Naive thymus-derived CD4-positive, alpha-beta T cell (primary cell): Measurements from ENCODE around the gene TULP1. TPM values are rescaled to one million over a fixed set of nuclear protein-coding genes. Genes with fewer than 3 reads are reported as not detected.

Source experiments
- ATAC-seq: fragments of 150-1000 bp; cut with Tn5 transposase; 2 replicates; pipeline ENCODE4 v1.10.0; 2021; ENCODE audit warnings: mild to moderate bottlenecking, moderate library complexity
- CTCF ChIA-PET: fragments of 350-600 bp; sonication (Branson Sonifier 250); formaldehyde crosslinking; loops from one replicate; lab custom pipeline; 2021; ENCODE audit warnings: antibody characterized with exemption; lab: Charles Lee
- POLR2A ChIA-PET: fragments of 350-600 bp; sonication (Branson Sonifier 250); formaldehyde crosslinking; loops from one replicate; lab custom pipeline; 2021; ENCODE audit warnings: antibody characterized with exemption, inconsistent platforms; lab: Charles Lee
- DNase-seq, 9 donors: peaks; one replicate each; pipeline versions ENCODE4 v3.0.0 to v3.0.0-alpha.2; 2020 to 2022; ENCODE audit warnings: mixed read lengths in 1 of 9
- H3K27ac ChIP-seq: one replicate; pipeline ENCODE4 v1.7.0; 2013; ENCODE audit warnings: mild to moderate bottlenecking, low read depth, low read length, moderate library complexity
- H3K27me3 ChIP-seq, 2 donors: one replicate each; pipeline ENCODE4 v1.7.0; 2013; ENCODE audit warnings: low read length in 2 of 2, mild to moderate bottlenecking in 2 of 2, moderate library complexity in 2 of 2; ENCODE audit not compliant: control insufficient read depth in 2 of 2, insufficient read depth in 2 of 2
- H3K36me3 ChIP-seq, 3 experiments: 1 replicate in 2 of 3; 2 replicates in 1 of 3; pipeline ENCODE4 v1.7.0; 2013; ENCODE audit warnings: low read length in 3 of 3, mild to moderate bottlenecking in 3 of 3, moderate library complexity in 1 of 3; ENCODE audit not compliant: insufficient read depth in 3 of 3, control insufficient read depth in 2 of 3
- H3K4me1 ChIP-seq, 2 donors: one replicate each; pipeline ENCODE4 v1.7.0; 2013; ENCODE audit warnings: low read length in 2 of 2, mild to moderate bottlenecking in 2 of 2, moderate library complexity in 1 of 2; ENCODE audit not compliant: control insufficient read depth in 2 of 2, insufficient read depth in 2 of 2
- H3K4me3 ChIP-seq: 2 replicates; pipeline ENCODE4 v1.7.0; 2013; ENCODE audit warnings: mild to moderate bottlenecking, low read length
- H3K9me3 ChIP-seq, 3 experiments: 1 replicate in 2 of 3; 2 replicates in 1 of 3; pipeline ENCODE4 v1.7.0; 2013; ENCODE audit warnings: low read length in 3 of 3; ENCODE audit not compliant: control insufficient read depth in 2 of 3
- H3K27ac Mint-ChIP-seq, 9 donors: one replicate each; pipeline ENCODE4 v1.8.0; 2020 to 2022; ENCODE audit warnings: mixed read lengths in 9 of 9, mild to moderate bottlenecking in 8 of 9, moderate library complexity in 5 of 9, inconsistent platforms in 2 of 9
- H3K27me3 Mint-ChIP-seq, 5 donors: one replicate each; pipeline ENCODE4 v1.8.0; 2021 to 2022; ENCODE audit warnings: mixed read lengths in 5 of 5, mild to moderate bottlenecking in 1 of 5
- H3K36me3 Mint-ChIP-seq, 5 donors: one replicate each; pipeline ENCODE4 v1.8.0; 2020 to 2022; ENCODE audit warnings: mixed read lengths in 5 of 5, mild to moderate bottlenecking in 3 of 5, inconsistent platforms in 1 of 5
- H3K4me1 Mint-ChIP-seq, 7 donors: one replicate each; pipeline ENCODE4 v1.8.0; 2020 to 2022; ENCODE audit warnings: mixed read lengths in 7 of 7, mild to moderate bottlenecking in 3 of 7, inconsistent platforms in 1 of 7
- H3K4me3 Mint-ChIP-seq, 10 donors: one replicate each; pipeline ENCODE4 v1.8.0; 2020 to 2022; ENCODE audit warnings: mild to moderate bottlenecking in 10 of 10, mixed read lengths in 10 of 10, moderate library complexity in 6 of 10, inconsistent platforms in 2 of 10
- H3K9me3 Mint-ChIP-seq, 11 donors: one replicate each; pipeline ENCODE4 v1.8.0; 2020 to 2022; ENCODE audit warnings: mixed read lengths in 11 of 11, mild to moderate bottlenecking in 4 of 11, inconsistent platforms in 1 of 11, moderate library complexity in 1 of 11
- intact Hi-C, 2 donors: fragments of 100-400 bp; cut with micrococcal nuclease; formaldehyde crosslinking; loops; one replicate each; pipeline ENCODE4 v1.15.1; 2023
- polyA plus RNA-seq, 2 donors: library from polyadenylated mRNA; unstranded; fragments of 300-500 nt; fragmentation: Illumina TruSeq; gene quantifications; one replicate each; pipeline ENCODE4 v1.2.3, GENCODE V29; 2021
- total RNA-seq, 6 experiments: library from RNA in 5 of 6; stranded (reverse) in 5 of 6; gene quantifications; 1 replicate in 5 of 6; 2 replicates in 1 of 6; pipeline ENCODE4 v1.2.3 and lab custom pipeline; 2021 to 2026

TULP1 gene
- total and polyA plus RNA-seq, 7 experiments from 2014 or later, result not detected

- POLR2A ChIA-PET, result interaction anchor here (0.6 kb wide), 1 partner anchor 176 kb away, joined by 4 read pairs; no protein-coding TSS in a partner anchor
- no peak for DNase-seq
These were observed 38.4 kb downstream of the TULP1 start for GRCh38 chr6:35474131-35474941.

GRCh38 chr6:35473850-35474130 lies 38.9 kb downstream of the TULP1 start:
- Histone ChIP-seq H3K4me3 (no peak overlapping the region), H3K4me1 (peaks cover 6 to 27% of the 10 kb centered on the region in 2 donors), H3K27me3 (no peaks in the 10 kb centered on the region), H3K27ac (no peak overlapping the region), H3K36me3 (peaks cover 9 to 36% (median 19%) of the 10 kb centered on the region in 3 experiments), H3K9me3 (no peaks in the 10 kb centered on the region)
- CTCF ChIA-PET, result interaction anchor here (1.2 kb wide), 1 partner anchor 9 kb away, joined by 4 read pairs; no protein-coding TSS in a partner anchor
- Mint-ChIP-seq H3K4me1 (peaks cover 18 to 48% (median 28%) of the 10 kb centered on the region in 7 donors), H3K9me3 (peaks cover 0 to 2% (median 0%) of the 10 kb centered on the region in 11 donors), H3K27ac (peak overlapping the region in 2 of 9 donors; percentile 56 to 70), H3K36me3 (peaks cover 9 to 24% (median 15%) of the 10 kb centered on the region in 5 donors), H3K4me3 (no peak overlapping the region), H3K27me3 (no peaks in the 10 kb centered on the region)
- POLR2A ChIA-PET, result interaction anchor here (0.6 kb wide), 1 partner anchor 175 kb away, joined by 4 read pairs; no protein-coding TSS in a partner anchor
- no peak for DNase-seq
- intact Hi-C loops, result no loop called here
- no peak for ATAC-seq

More at GRCh38 chr6:35474131-35474941, 38.4 kb downstream of the TULP1 start:
- Mint-ChIP-seq H3K36me3 (peaks cover 8 to 22% (median 14%) of the 10 kb centered on the region in 5 donors), H3K27me3 (no peaks in the 10 kb centered on the region), H3K4me1 (peaks cover 16 to 47% (median 25%) of the 10 kb centered on the region in 7 donors), H3K4me3 (no peak overlapping the region), H3K9me3 (peaks cover 0 to 2% (median 0%) of the 10 kb centered on the region in 11 donors), H3K27ac (no peak overlapping the region)
- ATAC-seq, result peak; percentile 24
- CTCF ChIA-PET, result no interaction called here
- Histone ChIP-seq H3K4me3 (no peak overlapping the region), H3K27me3 (no peaks in the 10 kb centered on the region), H3K9me3 (no peaks in the 10 kb centered on the region), H3K36me3 (peaks cover 9 to 31% (median 19%) of the 10 kb centered on the region in 3 experiments), H3K27ac (no peak overlapping the region), H3K4me1 (peaks cover 6 to 26% of the 10 kb centered on the region in 2 donors)
- intact Hi-C loops, result no loop called here

- Mint-ChIP-seq H3K4me3 (no peak overlapping the region), H3K4me1 (peaks cover 18 to 48% (median 28%) of the 10 kb centered on the region in 7 donors), H3K9me3 (peaks cover 0 to 2% (median 0%) of the 10 kb centered on the region in 11 donors), H3K36me3 (peaks cover 9 to 27% (median 15%) of the 10 kb centered on the region in 5 donors), H3K27ac (peak overlapping the region in 3 of 9 donors; percentile 42 to 70 (median 56)), H3K27me3 (no peaks in the 10 kb centered on the region)
- H3K36me3 ChIP-seq, result peaks cover 9 to 37% (median 19%) of the 10 kb centered on the region in 3 experiments
- H3K9me3 ChIP-seq, result no peaks in the 10 kb centered on the region
- CTCF ChIA-PET, result interaction anchor here (1.2 kb wide), 1 partner anchor 10 kb away, joined by 4 read pairs; no protein-coding TSS in a partner anchor
- ATAC-seq (no peak), DNase-seq (no peak)
- no peak overlapping the region for H3K27ac ChIP-seq
- POLR2A ChIA-PET, result interaction anchor here (0.5 kb wide), 1 partner anchor 263 kb away, joined by 3 read pairs; the partner anchor contains the start of gene ARMC12
- H3K4me3 ChIP-seq, result no peak overlapping the region
- intact Hi-C loops, result no loop called here
- H3K4me1 ChIP-seq, result peaks cover 6 to 27% of the 10 kb centered on the region in 2 donors
- no peaks in the 10 kb centered on the region for H3K27me3 ChIP-seq
These were observed 39.4 kb downstream of the TULP1 start for GRCh38 chr6:35473075-35473849.

- Mint-ChIP-seq H3K27ac (peak overlapping the region in 4 of 9 donors; percentile 9 to 59 (median 44)), H3K4me3 (peak overlapping the region in 4 of 10 donors; percentile 3 to 93 (median 10)), H3K27me3 (no peaks in the 10 kb centered on the region), H3K36me3 (peaks cover 9 to 27% (median 15%) of the 10 kb centered on the region in 5 donors), H3K4me1 (peaks cover 25 to 59% (median 35%) of the 10 kb centered on the region in 7 donors), H3K9me3 (peaks cover 0 to 2% (median 0%) of the 10 kb centered on the region in 11 donors)
- peaks cover 11 to 27% of the 10 kb centered on the region in 2 donors for H3K4me1 ChIP-seq
- no peaks in the 10 kb centered on the region for H3K9me3 ChIP-seq
- H3K27ac ChIP-seq, result no peak overlapping the region
- ATAC-seq, result no peak
- intact Hi-C loops, result no loop called here
- CTCF ChIA-PET, result interaction anchor here (0.6 to 1.2 kb wide), 2 partner anchors 15 to 123 kb away, joined by 3 to 4 read pairs; no protein-coding TSS in a partner anchor
- no peaks in the 10 kb centered on the region for H3K27me3 ChIP-seq
- H3K36me3 ChIP-seq, result peaks cover 9 to 37% (median 19%) of the 10 kb centered on the region in 3 experiments
- POLR2A ChIA-PET, result interaction anchor here (0.5 to 1.2 kb wide), 7 partner anchors 20 to 175 kb away, joined by 3 to 6 read pairs (median 3); partner anchors contain the start of gene FANCE
- no peak for DNase-seq
- no peak overlapping the region for H3K4me3 ChIP-seq
These were observed 40.8 kb downstream of the TULP1 start for GRCh38 chr6:35471836-35472345.

- Mint-ChIP-seq H3K36me3 (peaks cover 9 to 27% (median 15%) of the 10 kb centered on the region in 5 donors), H3K27ac (peak overlapping the region; percentile 78 to 100 (median 99)), H3K4me3 (peak overlapping the region; percentile 85 to 99 (median 98)), H3K27me3 (no peaks in the 10 kb centered on the region), H3K9me3 (peaks cover 0 to 2% (median 0%) of the 10 kb centered on the region in 11 donors), H3K4me1 (peaks cover 25 to 56% (median 35%) of the 10 kb centered on the region in 7 donors)
- CTCF ChIA-PET, result interaction anchor here (0.6 to 1.2 kb wide), 3 partner anchors 12 to 122 kb away, joined by 4 to 7 read pairs (median 4); no protein-coding TSS in a partner anchor
- peaks cover 9 to 41% (median 19%) of the 10 kb centered on the region in 3 experiments for H3K36me3 ChIP-seq
- H3K4me3 ChIP-seq, result no peak overlapping the region
- no peak for DNase-seq
- ATAC-seq, result no peak
- peaks cover 11 to 27% of the 10 kb centered on the region in 2 donors for H3K4me1 ChIP-seq
- peak overlapping the region; percentile 83 for H3K27ac ChIP-seq
- no peaks in the 10 kb centered on the region for H3K9me3 ChIP-seq
- intact Hi-C loops, result no loop called here
- no peaks in the 10 kb centered on the region for H3K27me3 ChIP-seq
- POLR2A ChIA-PET, result interaction anchor here (0.6 to 3.5 kb wide), 6 partner anchors 12 to 264 kb away, joined by 3 to 19 read pairs (median 4); partner anchors contain the start of gene DEF6
These were observed 42.0 kb downstream of the TULP1 start for GRCh38 chr6:35470663-35471120.
